Ovary (tissue), 9 donors: Measurements from ENCODE around the gene AIFM2. TPM values are rescaled to one million over a fixed set of nuclear protein-coding genes. Genes with fewer than 3 reads are reported as not detected.

ENCODE experiments used
- DNase-seq, 5 donors: peaks; one replicate each; pipeline ENCODE4 v3.0.0-alpha.2; 2019 to 2020
- H3K27ac ChIP-seq, 2 donors: fragments of 200-600 bp; one replicate each; pipeline versions ENCODE4 v1.5.1 to v1.8.0; 2019 to 2022
- H3K27me3 ChIP-seq: fragments of 200-600 bp; one replicate; pipeline ENCODE4 v1.8.0; 2022
- H3K36me3 ChIP-seq: fragments of 200-600 bp; sonication (generic); one replicate; pipeline ENCODE4 v1.5.1; 2019
- H3K4me1 ChIP-seq: one replicate; pipeline ENCODE4 v1.8.1; 2013; ENCODE audit warnings: mild to moderate bottlenecking, moderate library complexity; ENCODE audit not compliant: insufficient read depth
- H3K4me3 ChIP-seq: fragments of 200-600 bp; sonication (generic); one replicate; pipeline ENCODE4 v1.5.1; 2017
- H3K9me3 ChIP-seq, 2 donors: fragments of 200-600 bp in 1 of 2; sonication (generic) in 1 of 2; one replicate each; pipeline versions ENCODE4 v1.5.1 to v1.8.1; 2013 to 2019; ENCODE audit warnings: mild to moderate bottlenecking in 1 of 2, moderate library complexity in 1 of 2
- CTCF ChIP-seq, 3 donors: fragments of 450-650 bp in 2 of 3; fragments of 200-600 bp in 1 of 3; IDR thresholded peaks; one replicate each; pipeline versions ENCODE4 v1.5.1 to v1.8.0; 2016 to 2022; ENCODE audit warnings: antibody characterized with exemption in 3 of 3, mild to moderate bottlenecking in 1 of 3
- EP300 ChIP-seq: sonication (generic); formaldehyde crosslinking; IDR thresholded peaks from one replicate; pipeline ENCODE4 v1.6.1; 2017; ENCODE audit warnings: antibody characterized with exemption
- POLR2A ChIP-seq: fragments of 450-650 bp; IDR thresholded peaks from one replicate; pipeline ENCODE4 v1.6.1; 2017; ENCODE audit warnings: antibody characterized with exemption, mild to moderate bottlenecking, moderate library complexity
- WGBS, 3 donors: extraction: QIAGEN DNeasy Blood & Tissue Kit in 1 of 3; methylation state at CpG; one replicate each; pipeline versions ENCODE4 v1.1.5 to v1.1.7; 2013 to 2017; 5-methylcytosine and 5-hydroxymethylcytosine counted together
- intact Hi-C, 4 donors: fragments of 100-400 bp; cut with DNase I; formaldehyde crosslinking; loops; one replicate each; pipeline versions ENCODE4 v1.11.0 to v1.15.1; 2022 to 2023
- polyA plus RNA-seq, 2 donors: library from polyadenylated mRNA; stranded (reverse); fragments of 200-250 nt in 1 of 2; fragments of 350-450 nt in 1 of 2; fragmentation: Illumina TruSeq in 1 of 2; extraction: RNeasy Lipid Tissue Mini Kit (QIAGEN cat#74804) in 1 of 2; gene quantifications; one replicate each; pipeline ENCODE4 v1.2.3, GENCODE V29; 2013 to 2014
- total RNA-seq, 7 donors: library from RNA; depleted of rRNA in 2 of 7; stranded (reverse); fragments of >200 nt in 2 of 7; fragmentation: NEBNext Ultra II Directional in 3 of 7; extraction: Animal tissue kit (Norgen Biotek cat#: 25700) in 3 of 7; gene quantifications; one replicate each; pipeline versions ENCODE4 v1.1.0 to v1.2.4, GENCODE V29; 2016 to 2023
- donor health status: DM: no; HTN: no; CAD: no; lungs with moderate emphysema.
- donor health status: DM: no; HTN: no; CAD: no.
- donor health status: Bipolar disorder and iron deficiency.
- donor health status: DM: yes; HTN: yes; CAD: no.
- donor health status: DM: no; HTN: no; CAD: no.
- donor health status: DM: yes; HTN: yes; CAD: no.

The AIFM2 gene
- total and polyA plus RNA-seq, 9 donors = 5.7 to 13.9 (median 7.2) TPM

- WGBS, 3 donors = 92 to 96% (median 94%) methylated on average over 10 of the region's 10 CpGs
Observed at GRCh38 chr10:70068925-70069324, 63.7 kb downstream of the AIFM2 start.

GRCh38 chr10:70067586-70067985 is 65.0 kb downstream of the AIFM2 start:
- intact Hi-C loops = no loop called here
- Histone ChIP-seq H3K27me3 (no peaks in the 10 kb centered on the region), H3K4me1 (no peaks in the 10 kb centered on the region), H3K36me3 (no peaks in the 10 kb centered on the region), H3K9me3 (no peaks in the 10 kb centered on the region), H3K27ac (no peak overlapping the region), H3K4me3 (no peak overlapping the region)
- no peak for DNase-seq
- no peak for TF ChIP-seq CTCF (IDR thresholded peaks at IDR 0.05)
- TF ChIP-seq POLR2A = no peak
- TF ChIP-seq EP300 = no peak
- 92 to 94% (median 93%) methylated on average over 2 of the region's 2 CpGs for WGBS, 3 donors

More at GRCh38 chr10:70068925-70069324, 63.7 kb downstream of the AIFM2 start:
- no peak overlapping the region for H3K27ac ChIP-seq
- TF ChIP-seq EP300 (no peak), POLR2A (no peak), CTCF (IDR thresholded peaks at IDR 0.05) (no peak)
- H3K4me3 ChIP-seq = no peak overlapping the region
- H3K4me1 ChIP-seq = peaks cover 1% of the 10 kb centered on the region
- H3K36me3 ChIP-seq = no peaks in the 10 kb centered on the region
- no peak for DNase-seq
- no peaks in the 10 kb centered on the region for H3K9me3 ChIP-seq
- H3K27me3 ChIP-seq = no peaks in the 10 kb centered on the region
- intact Hi-C loops = no loop called here

- no peaks in the 10 kb centered on the region for H3K36me3 ChIP-seq
- no peaks in the 10 kb centered on the region for H3K4me1 ChIP-seq
- 87 to 90% (median 89%) methylated on average over 3 of the region's 3 CpGs for WGBS, 3 donors
- no peak for DNase-seq
- intact Hi-C loops = no loop called here
- H3K9me3 ChIP-seq = no peaks in the 10 kb centered on the region
- TF ChIP-seq EP300 (no peak), POLR2A (no peak), CTCF (IDR thresholded peaks at IDR 0.05) (no peak)
- H3K27ac ChIP-seq = no peak overlapping the region
- no peak overlapping the region for H3K4me3 ChIP-seq
- no peaks in the 10 kb centered on the region for H3K27me3 ChIP-seq
Observed at GRCh38 chr10:70066190-70066589, 66.4 kb downstream of the AIFM2 start.

- H3K4me1 ChIP-seq = no peaks in the 10 kb centered on the region
- H3K4me3 ChIP-seq = no peak overlapping the region
- intact Hi-C loops = no loop called here
- TF ChIP-seq CTCF (IDR thresholded peaks at IDR 0.05) (no peak), EP300 (no peak), POLR2A (no peak)
- H3K27me3 ChIP-seq = no peaks in the 10 kb centered on the region
- no peaks in the 10 kb centered on the region for H3K9me3 ChIP-seq
- DNase-seq = no peak
- no peaks in the 10 kb centered on the region for H3K36me3 ChIP-seq
- H3K27ac ChIP-seq = no peak overlapping the region
- 82 to 87% (median 84%) methylated on average over 4 of the region's 4 CpGs for WGBS, 3 donors
Observed at GRCh38 chr10:70064486-70064885, 68.1 kb downstream of the AIFM2 start.
